ENCODE data around the gene SIRPA.

- TF ChIP-seq CTCF (IDR thresholded peaks at IDR 0.05) = no peak
- no peak for TF ChIP-seq POLR2A (IDR thresholded peaks at IDR 0.05)
Measured at GRCh38 chr20:1912053-1912452, 16.8 kb downstream of the SIRPA start.
